ENCODE results near the gene HEXIM2. TPM values are rescaled to one million over a fixed set of nuclear protein-coding genes. Genes with fewer than 3 reads are reported as not detected.
A peak's percentile ranks its signal among the peaks of the same experiment; 100 is the strongest.
"Not testable (repeated sequence)": the region's sequence is repeated elsewhere in the genome, so short reads cannot be mapped to it uniquely, and the experiment has no call there.

The HEXIM2 gene
- total RNA-seq, 2 donors from 2014 or later: 12.9 to 13.1 TPM

GRCh38 chr17:45197555-45198334, 36.1 kb downstream of the HEXIM2 start:
- 0 to 4% methylated on average over 1 to 15 of the region's 16 CpGs for WGBS, 2 experiments (ENCODE audit: insufficient coverage in 1 of 2, insufficient read length in 1 of 2)
- Mint-ChIP-seq H3K27ac (peak overlapping the region; percentile 85), H3K4me1 (peaks cover 12% of the 10 kb centered on the region), H3K27me3 (ENCODE audit: insufficient read depth) (no peaks in the 10 kb centered on the region), H3K9me3 (no peaks in the 10 kb centered on the region), H3K4me3 (peak overlapping the region; percentile 24), H3K36me3 (ENCODE audit: low read depth) (no peaks in the 10 kb centered on the region)
- Histone ChIP-seq H3K27ac (ENCODE audit: low read depth, low read length) (peak overlapping the region; percentile 3), H3K9me3 (ENCODE audit: control insufficient read depth, low read length) (no peaks in the 10 kb centered on the region), H3K27me3 (ENCODE audit: control insufficient read depth, insufficient read depth, low read length, poor library complexity, severe bottlenecking) (no peaks in the 10 kb centered on the region), H3K36me3 (ENCODE audit: control insufficient read depth, insufficient read depth, low read length) (no peaks in the 10 kb centered on the region), H3K4me1 (ENCODE audit: control insufficient read depth, insufficient read depth, low read length) (peaks cover 7% of the 10 kb centered on the region), H3K9ac (ENCODE audit: extremely low read depth, low read length, poor library complexity, severe bottlenecking) (no peak overlapping the region), H3K4me3 (ENCODE audit: low read length) (no peak overlapping the region)
- DNase-seq: peak; percentile 100
- TF ChIP-seq, protein P1, sequence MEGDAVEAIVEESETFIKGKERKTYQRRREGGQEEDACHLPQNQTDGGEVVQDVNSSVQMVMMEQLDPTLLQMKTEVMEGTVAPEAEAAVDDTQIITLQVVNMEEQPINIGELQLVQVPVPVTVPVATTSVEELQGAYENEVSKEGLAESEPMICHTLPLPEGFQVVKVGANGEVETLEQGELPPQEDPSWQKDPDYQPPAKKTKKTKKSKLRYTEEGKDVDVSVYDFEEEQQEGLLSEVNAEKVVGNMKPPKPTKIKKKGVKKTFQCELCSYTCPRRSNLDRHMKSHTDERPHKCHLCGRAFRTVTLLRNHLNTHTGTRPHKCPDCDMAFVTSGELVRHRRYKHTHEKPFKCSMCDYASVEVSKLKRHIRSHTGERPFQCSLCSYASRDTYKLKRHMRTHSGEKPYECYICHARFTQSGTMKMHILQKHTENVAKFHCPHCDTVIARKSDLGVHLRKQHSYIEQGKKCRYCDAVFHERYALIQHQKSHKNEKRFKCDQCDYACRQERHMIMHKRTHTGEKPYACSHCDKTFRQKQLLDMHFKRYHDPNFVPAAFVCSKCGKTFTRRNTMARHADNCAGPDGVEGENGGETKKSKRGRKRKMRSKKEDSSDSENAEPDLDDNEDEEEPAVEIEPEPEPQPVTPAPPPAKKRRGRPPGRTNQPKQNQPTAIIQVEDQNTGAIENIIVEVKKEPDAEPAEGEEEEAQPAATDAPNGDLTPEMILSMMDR (conservative IDR thresholded peaks at IDR 0.05): peak; percentile 100

GRCh38 chr17:45200701-45201100, 39.0 kb downstream of the HEXIM2 start:
- Histone ChIP-seq H3K27ac (ENCODE audit: low read depth, low read length) (no peak overlapping the region), H3K9me3 (ENCODE audit: control insufficient read depth, low read length) (no peaks in the 10 kb centered on the region), H3K4me1 (ENCODE audit: control insufficient read depth, insufficient read depth, low read length) (peaks cover 7% of the 10 kb centered on the region), H3K4me3 (ENCODE audit: low read length) (no peak overlapping the region), H3K9ac (ENCODE audit: extremely low read depth, low read length, poor library complexity, severe bottlenecking) (no peak overlapping the region), H3K27me3 (ENCODE audit: control insufficient read depth, insufficient read depth, low read length, poor library complexity, severe bottlenecking) (no peaks in the 10 kb centered on the region), H3K36me3 (ENCODE audit: control insufficient read depth, insufficient read depth, low read length) (no peaks in the 10 kb centered on the region)
- Mint-ChIP-seq H3K4me3 (no peak overlapping the region), H3K27me3 (ENCODE audit: insufficient read depth) (peaks cover 2% of the 10 kb centered on the region), H3K4me1 (peaks cover 18% of the 10 kb centered on the region), H3K36me3 (ENCODE audit: low read depth) (no peaks in the 10 kb centered on the region), H3K9me3 (no peaks in the 10 kb centered on the region), H3K27ac (no peak overlapping the region)
- WGBS, 2 experiments (ENCODE audit: insufficient coverage in 1 of 2, insufficient read length in 1 of 2): 71 to 75% methylated on average over 5 to 9 of the region's 9 CpGs
- TF ChIP-seq, protein P1 (conservative IDR thresholded peaks at IDR 0.05): peak; percentile 54
- peak; percentile 74 for DNase-seq

- H3K4me1 Mint-ChIP-seq: peaks cover 18% of the 10 kb centered on the region
- H3K27ac Mint-ChIP-seq: no peak overlapping the region
- Histone ChIP-seq H3K4me1 (ENCODE audit: control insufficient read depth, insufficient read depth, low read length) (peaks cover 7% of the 10 kb centered on the region), H3K9me3 (ENCODE audit: control insufficient read depth, low read length) (no peaks in the 10 kb centered on the region), H3K27me3 (ENCODE audit: control insufficient read depth, insufficient read depth, low read length, poor library complexity, severe bottlenecking) (no peaks in the 10 kb centered on the region), H3K4me3 (ENCODE audit: low read length) (no peak overlapping the region), H3K27ac (ENCODE audit: low read depth, low read length) (no peak overlapping the region), H3K9ac (ENCODE audit: extremely low read depth, low read length, poor library complexity, severe bottlenecking) (no peak overlapping the region), H3K36me3 (ENCODE audit: control insufficient read depth, insufficient read depth, low read length) (no peaks in the 10 kb centered on the region)
- no peaks in the 10 kb centered on the region for H3K36me3 Mint-ChIP-seq (ENCODE audit: low read depth)
- TF ChIP-seq, protein P1 (conservative IDR thresholded peaks at IDR 0.05): no peak
- H3K4me3 Mint-ChIP-seq: no peak overlapping the region
- WGBS, 2 experiments (ENCODE audit: insufficient coverage in 1 of 2, insufficient read length in 1 of 2): 91 to 92% methylated on average over 3 to 4 of the region's 4 CpGs
- no peaks in the 10 kb centered on the region for H3K9me3 Mint-ChIP-seq
- no peak for DNase-seq
- peaks cover 2% of the 10 kb centered on the region for H3K27me3 Mint-ChIP-seq (ENCODE audit: insufficient read depth)
These were observed 39.8 kb downstream of the HEXIM2 start for GRCh38 chr17:45201457-45201856.

- H3K4me3 ChIP-seq (ENCODE audit: low read length); H3K36me3 Mint-ChIP-seq (ENCODE audit: low read depth); H3K4me1 ChIP-seq (ENCODE audit: control insufficient read depth, insufficient read depth, low read length); H3K27me3 ChIP-seq (ENCODE audit: control insufficient read depth, insufficient read depth, low read length, poor library complexity, severe bottlenecking); H3K27me3 Mint-ChIP-seq (ENCODE audit: insufficient read depth); H3K27ac ChIP-seq (ENCODE audit: low read depth, low read length); H3K4me3 Mint-ChIP-seq; H3K9me3 Mint-ChIP-seq; H3K9me3 ChIP-seq (ENCODE audit: control insufficient read depth, low read length); H3K27ac Mint-ChIP-seq; H3K9ac ChIP-seq (ENCODE audit: extremely low read depth, low read length, poor library complexity, severe bottlenecking); DNase-seq; H3K36me3 ChIP-seq (ENCODE audit: control insufficient read depth, insufficient read depth, low read length): not testable (repeated sequence)
- WGBS, 2 experiments (ENCODE audit: insufficient coverage in 1 of 2, insufficient read length in 1 of 2): 88 to 94% methylated on average over 4 to 6 of the region's 6 CpGs
- peaks cover 13% of the 10 kb centered on the region for H3K4me1 Mint-ChIP-seq
These were observed 40.2 kb downstream of the HEXIM2 start for GRCh38 chr17:45201880-45202279.

All from endodermal cell (in vitro differentiated cells).